ENCODE data around the gene TPP1. TPM values are rescaled to one million over a fixed set of nuclear protein-coding genes. Genes with fewer than 3 reads are reported as not detected.

The TPP1 gene
- total and polyA plus RNA-seq, 10 of the 15 experiments (the other 5 are each of a cell fraction or from before 2014, with no cell fraction given): 7.5 to 64.6 (median 38.3) TPM

GRCh38 chr11:6606471-6607189 lies 12.6 kb downstream of the TPP1 start (continued):
- TF ChIP-seq ZBTB40 (IDR thresholded peaks at IDR 0.05; ENCODE audit: borderline replicate concordance): peak; percentile 65; the same call in 1 of the 2 replicates
- peak; percentile 54; the same call in 1 of the 2 replicates for TF ChIP-seq ELK1 (IDR thresholded peaks at IDR 0.05; ENCODE audit: low read depth, low read length)
- 0 out of 2 replicates have a peak, but pooled peaks have one; percentile 21 for TF ChIP-seq NBN (IDR thresholded peaks at IDR 0.05)
- TF ChIP-seq CREB1 (IDR thresholded peaks at IDR 0.05; ENCODE audit: low read depth): 0 out of 2 replicates have a peak, but pooled peaks have one; percentile 37
- TF ChIP-seq NKRF (conservative IDR thresholded peaks at IDR 0.05): 0 out of 2 replicates have a peak, but pooled peaks have one; percentile 4
- 0 out of 2 replicates have a peak, but pooled peaks have one; percentile 16 for TF ChIP-seq EED (IDR thresholded peaks at IDR 0.05; ENCODE audit: low read depth)
- TF ChIP-seq GATAD2B (conservative IDR thresholded peaks at IDR 0.05; ENCODE audit: low read depth): 0 out of 2 replicates have a peak, but pooled peaks have one; percentile 35

All from GM12878 (cell line).